ENCODE measurements around the gene STXBP5.

The STXBP5 gene

GRCh38 chr6:147297663-147298316 lies 93.6 kb downstream of the STXBP5 start:
- no peak for DNase-seq (ENCODE audit: low read depth in 2 of 2)

- DNase-seq (ENCODE audit: low read depth in 2 of 2), result no peak
These were observed 94.2 kb downstream of the STXBP5 start for GRCh38 chr6:147298461-147298860.

- no peak for DNase-seq (ENCODE audit: low read depth in 2 of 2)
These were observed 94.8 kb downstream of the STXBP5 start for GRCh38 chr6:147299035-147299434.

GRCh38 chr6:147301070-147301469 lies 96.9 kb downstream of the STXBP5 start:
- DNase-seq (ENCODE audit: low read depth in 2 of 2), result no peak

GRCh38 chr6:147304016-147304415 lies 99.8 kb downstream of the STXBP5 start:
- no peak for DNase-seq (ENCODE audit: low read depth in 2 of 2)

GRCh38 chr6:147310521-147310920 lies 106.3 kb downstream of the STXBP5 start:
- no peak for DNase-seq (ENCODE audit: low read depth in 2 of 2)

GRCh38 chr6:147311218-147311617 lies 107.0 kb downstream of the STXBP5 start:
- no peak for DNase-seq (ENCODE audit: low read depth in 2 of 2)

GRCh38 chr6:147321260-147321659 lies 117.0 kb downstream of the STXBP5 start:
- no peak for DNase-seq (ENCODE audit: low read depth in 2 of 2)

GRCh38 chr6:147322299-147323162 lies 118.3 kb downstream of the STXBP5 start:
- no peak for DNase-seq (ENCODE audit: low read depth in 2 of 2)

GRCh38 chr6:147325557-147325956 lies 121.3 kb downstream of the STXBP5 start:
- no peak for DNase-seq (ENCODE audit: low read depth in 2 of 2)

- DNase-seq (ENCODE audit: low read depth in 2 of 2), result no peak
These were observed 127.2 kb downstream of the STXBP5 start for GRCh38 chr6:147331401-147331800.

GRCh38 chr6:147337921-147338320 lies 133.7 kb downstream of the STXBP5 start:
- DNase-seq (ENCODE audit: low read depth in 2 of 2), result no peak

- no peak for DNase-seq (ENCODE audit: low read depth in 2 of 2)
These were observed 137.3 kb downstream of the STXBP5 start for GRCh38 chr6:147341486-147341885.

- DNase-seq (ENCODE audit: low read depth in 2 of 2), result no peak
These were observed 141.7 kb downstream of the STXBP5 start for GRCh38 chr6:147345902-147346301.

- no peak for DNase-seq (ENCODE audit: low read depth in 2 of 2)
These were observed 143.1 kb downstream of the STXBP5 start for GRCh38 chr6:147347179-147347881.

- no peak for DNase-seq (ENCODE audit: low read depth in 2 of 2)
These were observed 143.8 kb downstream of the STXBP5 start for GRCh38 chr6:147347882-147348575.

GRCh38 chr6:147361311-147361981 lies 157.2 kb downstream of the STXBP5 start:
- DNase-seq (ENCODE audit: low read depth in 2 of 2), result no peak

GRCh38 chr6:147366290-147366689 lies 162.1 kb downstream of the STXBP5 start:
- no peak for DNase-seq (ENCODE audit: low read depth in 2 of 2)

- DNase-seq (ENCODE audit: low read depth in 2 of 2), result no peak
These were observed 167.1 kb downstream of the STXBP5 start for GRCh38 chr6:147371325-147371724.

- no peak for DNase-seq (ENCODE audit: low read depth in 2 of 2)
These were observed 168.6 kb downstream of the STXBP5 start for GRCh38 chr6:147372806-147373205.

- no peak for DNase-seq (ENCODE audit: low read depth in 2 of 2)
These were observed 174.6 kb downstream of the STXBP5 start for GRCh38 chr6:147378819-147379218.

Measured in stimulated activated CD8-positive, alpha-beta memory T cell treated with anti-CD3 and anti-CD28 coated beads, Interleukin-15, amount 100 ng/mL, for 48 hours (primary cell).